Renal pelvis (tissue), 4 donors: ENCODE measurements around the gene PRKCE. TPM values are rescaled to one million over a fixed set of nuclear protein-coding genes. Genes with fewer than 3 reads are reported as not detected.

Experiments used
- DNase-seq: peaks from one replicate; pipeline ENCODE4 v3.0.0-alpha.2; 2013
- polyA plus RNA-seq, 3 donors: library from polyadenylated mRNA; unstranded; fragments of 120-200 nt; gene quantifications; one replicate each; pipeline ENCODE4 v1.2.1, GENCODE V29; 2013; ENCODE audit not compliant: insufficient read length in 3 of 3

PRKCE gene
- polyA plus RNA-seq, 3 donors, result 7.8 to 9.9 (median 7.8) TPM

DNA sequence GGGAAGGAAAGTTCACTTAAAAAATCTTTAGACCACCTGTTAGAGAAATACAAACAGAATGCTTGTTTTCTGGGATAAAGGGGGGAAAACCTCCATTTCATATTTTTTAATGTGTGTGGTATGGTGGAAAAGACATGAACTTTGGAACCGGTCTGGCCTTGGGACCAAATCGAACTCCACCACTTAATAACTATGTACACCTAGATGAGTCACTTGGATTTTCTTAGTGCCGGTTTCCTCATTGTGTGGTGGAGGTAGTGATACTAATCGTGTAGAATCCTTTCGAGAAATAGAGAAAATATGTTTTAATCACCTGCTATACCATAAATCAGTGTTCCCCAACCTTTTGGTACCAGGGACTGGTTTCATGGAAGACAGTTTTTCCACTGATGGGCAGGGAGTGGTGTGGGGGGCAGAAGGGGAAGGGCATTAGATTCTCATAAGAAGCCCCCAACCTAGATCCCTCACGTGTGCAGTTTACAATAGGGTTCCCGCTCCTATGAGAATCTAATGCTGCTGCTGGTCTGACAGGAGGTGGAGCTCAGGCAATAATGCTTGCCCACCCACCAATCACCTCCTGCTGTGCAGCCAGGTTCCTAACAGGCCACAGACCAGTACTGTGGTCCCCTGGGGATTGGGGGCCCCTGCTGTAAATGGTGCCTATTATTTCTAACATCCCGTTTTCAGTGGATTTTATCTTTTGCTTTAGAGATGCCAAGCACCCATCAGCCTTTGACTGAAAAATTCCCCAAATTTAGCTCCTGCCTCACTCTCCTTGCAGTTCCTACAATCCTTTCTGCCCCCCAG, 308.8 kb downstream of the PRKCE start:
- no peak for DNase-seq

- no peak for DNase-seq
These were observed 310.9 kb downstream of the PRKCE start for GRCh38 chr2:45962177-45962921.

DNA sequence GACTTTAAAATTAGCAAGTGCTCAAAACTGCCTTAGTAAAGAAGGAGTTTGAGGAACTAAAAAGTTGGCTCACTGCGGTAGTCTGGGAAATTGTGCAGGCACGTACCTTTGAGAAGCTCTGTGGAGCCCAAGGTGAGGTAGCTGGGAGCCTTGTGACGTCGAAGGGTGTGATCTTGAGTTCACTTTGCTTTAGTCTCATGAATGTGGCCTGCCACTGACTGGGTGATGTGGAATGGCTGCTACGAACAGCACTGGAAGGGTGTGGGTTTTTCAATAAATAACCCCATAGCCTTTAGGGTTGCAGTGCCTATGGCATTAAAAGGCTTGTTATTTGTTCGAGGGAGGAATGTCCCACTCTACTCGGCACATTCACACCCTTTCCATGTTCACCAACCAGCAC, 312.3 kb downstream of the PRKCE start:
- DNase-seq, result no peak

DNA sequence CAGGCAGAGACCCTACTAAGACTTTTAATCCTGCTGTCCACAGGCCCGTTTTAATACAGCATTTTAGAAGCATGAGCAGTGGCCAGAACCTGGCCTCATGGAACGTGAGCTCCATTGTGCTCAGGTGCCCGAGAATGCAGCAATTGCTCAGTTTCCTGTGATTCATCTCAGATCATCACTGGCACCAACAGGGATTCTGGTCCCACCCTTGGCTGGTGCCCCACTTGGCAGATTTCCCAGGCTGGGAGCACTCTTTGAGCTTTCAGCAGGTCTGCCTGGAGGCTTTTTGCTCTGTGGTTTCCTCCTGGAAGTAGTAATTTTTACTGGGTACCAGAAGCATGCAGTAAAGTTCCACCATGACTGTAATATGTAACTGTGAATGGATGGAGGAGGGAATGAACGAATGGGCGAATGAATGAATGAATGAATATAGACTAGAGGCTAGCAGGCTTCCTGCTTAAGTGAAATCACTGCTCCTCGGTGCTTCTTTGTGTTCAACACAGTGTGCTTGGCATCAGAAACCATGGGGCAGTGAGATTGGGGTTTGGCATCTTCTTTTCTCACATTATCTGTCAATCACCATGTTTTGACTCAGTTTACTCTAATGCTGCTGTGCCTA, 312.9 kb downstream of the PRKCE start:
- DNase-seq, result no peak

GRCh38 chr2:45964906-45965305, 313.4 kb downstream of the PRKCE start:
- DNase-seq, result no peak

- no peak for DNase-seq
These were observed 314.5 kb downstream of the PRKCE start for GRCh38 chr2:45965871-45966498.

DNA sequence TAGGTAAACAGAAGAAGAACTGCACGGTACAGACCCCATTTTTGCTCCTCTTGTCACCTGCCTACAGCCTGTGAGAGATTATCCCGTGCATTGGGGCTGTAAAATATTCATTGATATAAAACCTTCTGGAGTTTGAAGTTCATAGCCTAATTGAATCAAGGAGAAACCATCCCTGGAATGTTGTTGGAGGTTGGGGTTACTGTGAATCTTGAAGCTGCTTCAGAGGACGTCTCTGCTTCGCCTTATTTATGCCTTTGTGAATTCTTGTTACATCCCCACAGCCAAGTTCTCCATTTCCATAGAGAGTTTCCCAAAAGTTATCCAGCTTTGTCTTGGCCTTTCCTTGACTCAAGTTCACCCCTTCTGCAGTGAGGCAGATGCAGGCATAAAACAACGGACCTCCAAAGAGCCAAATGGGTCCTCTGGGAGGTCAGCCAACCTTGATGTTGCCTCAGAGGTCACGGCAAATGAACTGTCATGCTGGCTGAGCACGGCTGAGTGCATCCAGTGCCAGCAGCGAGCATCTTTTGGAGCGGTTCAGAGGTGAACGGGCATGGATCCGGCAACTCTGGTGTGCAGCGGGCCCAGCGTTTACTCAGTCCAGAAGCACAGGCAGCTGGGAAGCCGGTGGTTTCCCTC, 317.6 kb downstream of the PRKCE start:
- no peak for DNase-seq

GRCh38 chr2:45973426-45973825, 322.0 kb downstream of the PRKCE start:
- DNase-seq, result no peak

DNA sequence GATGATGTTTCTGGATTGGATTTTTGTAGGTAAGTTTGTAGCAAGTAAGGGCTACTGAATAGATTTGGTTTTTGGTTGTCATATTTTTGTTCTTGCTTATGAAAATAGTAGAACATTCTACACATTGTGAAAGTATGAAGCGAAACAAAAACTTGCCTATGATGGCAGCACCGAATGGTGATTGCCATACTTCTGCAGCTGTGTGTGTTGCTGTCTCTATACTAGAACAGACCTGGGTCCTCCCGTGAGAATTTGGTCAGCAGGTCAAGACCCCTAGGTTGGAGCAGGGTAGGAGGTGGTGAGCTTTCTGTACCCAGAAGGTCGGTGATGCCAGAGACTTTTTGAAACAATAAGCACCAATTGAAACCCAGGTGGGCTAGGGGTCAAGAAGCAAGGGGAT, 322.6 kb downstream of the PRKCE start:
- no peak for DNase-seq

- DNase-seq, result no peak
These were observed 323.4 kb downstream of the PRKCE start for GRCh38 chr2:45974762-45975408.

DNA sequence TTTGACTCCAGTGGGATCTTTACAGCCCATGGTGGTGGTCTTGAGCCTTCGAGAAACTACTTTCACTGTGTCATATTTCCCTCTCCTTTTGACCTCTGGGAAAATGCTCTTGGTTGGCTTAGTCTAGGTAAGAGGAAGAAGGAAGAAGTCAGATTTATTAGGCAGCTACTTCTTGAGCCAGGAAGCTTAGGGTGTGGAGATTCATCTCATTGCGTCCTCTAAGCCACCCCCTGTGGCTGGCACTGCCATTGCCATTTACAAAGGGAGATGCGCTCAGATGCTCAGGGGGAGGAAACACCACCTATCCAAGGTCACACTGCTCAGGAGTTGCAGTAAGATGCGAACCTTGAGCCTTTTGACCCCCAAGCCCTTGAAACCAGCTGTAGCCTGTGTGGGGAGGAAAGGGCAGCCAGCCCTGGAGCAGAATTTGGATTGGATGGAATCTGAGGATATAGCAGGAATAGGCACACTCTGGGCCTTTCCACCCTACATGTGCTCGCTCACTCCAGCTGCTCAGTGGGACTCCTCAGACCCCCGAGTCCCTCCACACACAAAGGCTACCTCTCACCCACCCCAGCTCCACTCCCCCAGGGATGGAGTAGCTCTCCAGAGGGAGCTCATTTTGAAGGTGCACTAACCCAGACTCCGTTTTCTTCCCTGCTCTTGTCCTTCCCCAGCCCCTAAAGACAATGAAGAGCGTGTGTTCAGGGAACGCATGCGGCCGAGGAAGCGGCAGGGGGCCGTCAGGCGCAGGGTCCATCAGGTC, 324.5 kb downstream of the PRKCE start:
- no peak for DNase-seq

GRCh38 chr2:45978302-45978859, 326.9 kb downstream of the PRKCE start:
- DNase-seq, result no peak

DNA sequence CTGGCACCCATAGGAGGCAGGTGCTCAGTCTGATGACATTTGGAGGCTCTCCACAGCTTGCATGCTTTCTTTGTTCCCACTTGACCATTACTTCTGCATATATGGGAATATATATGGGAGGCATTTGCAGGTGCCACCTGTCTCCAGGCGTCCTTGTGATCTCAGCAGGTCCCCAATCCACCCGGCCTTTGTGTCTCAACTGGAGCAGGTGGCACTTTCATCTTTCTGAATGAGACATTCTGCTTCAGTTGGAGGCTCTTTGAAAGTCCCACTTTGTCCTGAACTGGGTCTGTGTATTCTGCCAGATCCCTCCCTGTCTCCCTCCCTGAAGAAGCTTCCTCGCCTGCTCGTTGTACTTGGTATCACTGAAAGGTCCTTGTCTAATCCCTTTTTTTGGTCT, 327.6 kb downstream of the PRKCE start:
- no peak for DNase-seq

GRCh38 chr2:45980161-45980865, 328.8 kb downstream of the PRKCE start:
- DNase-seq, result no peak

GRCh38 chr2:45981384-45981930, 330.0 kb downstream of the PRKCE start:
- no peak for DNase-seq

DNA sequence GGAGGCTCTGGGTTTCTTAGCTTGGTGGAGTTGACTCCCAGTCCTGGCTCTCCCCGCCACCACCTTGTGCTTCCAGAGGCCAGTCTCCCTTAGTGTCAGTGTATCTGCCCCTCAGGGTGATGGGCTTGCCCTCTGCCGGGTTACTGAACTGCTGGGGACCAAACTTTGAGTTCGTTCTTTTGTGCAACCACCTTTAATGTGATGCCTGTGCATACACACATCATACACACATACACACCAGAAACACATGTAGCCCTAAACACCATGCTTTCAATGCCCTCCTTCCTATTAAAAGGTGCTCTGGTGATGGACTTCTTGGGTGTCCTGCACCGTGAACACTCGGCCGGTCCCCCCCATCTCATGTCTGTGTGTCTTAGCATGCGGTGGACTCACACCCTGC, 330.6 kb downstream of the PRKCE start:
- DNase-seq, result no peak

DNA sequence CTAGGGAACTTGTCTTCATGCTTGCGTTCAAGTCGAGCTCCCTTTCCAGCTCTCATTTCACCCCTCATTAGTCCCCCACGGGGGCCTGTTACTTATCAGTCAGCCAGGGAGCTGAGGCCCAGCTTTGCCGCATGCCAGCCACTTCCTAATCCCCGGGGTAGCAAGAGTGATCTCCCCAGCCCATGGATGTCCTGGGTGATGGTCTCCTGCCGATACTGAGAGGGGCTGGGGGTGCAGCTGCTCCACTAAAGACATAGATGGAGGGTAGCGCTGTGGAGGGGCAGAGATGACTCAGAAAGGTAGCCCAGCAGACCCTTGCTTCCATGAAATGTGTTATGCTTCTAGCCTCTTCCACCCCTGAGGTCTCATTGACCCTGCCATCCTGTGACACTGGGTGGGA, 331.7 kb downstream of the PRKCE start:
- no peak for DNase-seq

DNA sequence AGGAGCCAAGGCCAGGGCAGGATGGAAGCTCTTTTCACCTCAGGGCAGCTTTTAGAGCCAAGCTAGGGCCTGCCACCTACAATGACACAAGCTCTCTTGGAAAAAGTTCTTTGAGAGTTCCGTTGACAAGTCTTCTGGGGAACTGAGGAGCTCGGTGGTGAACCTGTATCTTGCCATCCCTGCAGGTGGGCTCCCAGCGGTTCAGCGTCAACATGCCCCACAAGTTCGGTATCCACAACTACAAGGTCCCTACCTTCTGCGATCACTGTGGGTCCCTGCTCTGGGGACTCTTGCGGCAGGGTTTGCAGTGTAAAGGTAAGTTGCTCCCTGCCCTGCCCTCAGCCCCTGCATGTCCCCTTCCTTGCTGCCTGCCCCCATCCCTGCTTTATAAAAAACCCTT, 332.9 kb downstream of the PRKCE start:
- no peak for DNase-seq

- no peak for DNase-seq
These were observed 333.5 kb downstream of the PRKCE start for GRCh38 chr2:45984896-45985473.
